ENCODE measurements around the gene ST6GALNAC6.

DNA sequence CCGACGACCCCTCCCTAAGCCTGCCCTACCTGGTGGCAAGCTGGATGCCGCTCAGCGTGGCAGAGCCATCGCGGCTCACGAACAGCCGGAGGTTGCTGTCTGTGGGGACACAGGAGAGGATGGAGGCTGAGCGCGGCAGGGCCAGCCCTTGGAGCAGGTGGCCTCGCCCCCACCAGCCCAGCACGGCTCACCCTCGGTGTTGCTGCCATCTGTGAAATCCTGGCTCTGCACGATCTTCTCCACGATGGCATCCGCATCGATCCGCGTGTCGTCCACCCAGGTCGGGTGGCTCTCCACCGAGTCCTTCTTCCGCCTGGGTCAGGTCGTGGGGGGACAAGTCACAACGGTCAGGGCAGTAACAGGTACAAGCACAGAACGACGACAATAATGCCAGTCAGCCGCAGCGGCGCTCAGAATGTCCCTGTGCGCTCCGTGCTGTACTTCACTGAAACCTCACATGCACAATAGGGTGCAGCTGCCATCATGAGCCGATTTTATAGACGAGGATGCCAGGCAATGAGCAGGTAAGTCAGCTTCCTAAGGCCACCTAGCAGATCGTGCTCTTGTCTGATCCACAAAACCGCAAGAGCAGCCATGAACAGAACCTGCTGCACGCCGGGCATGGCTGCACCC, 45.3 kb upstream of the ST6GALNAC6 start:
- no peak for TF ChIP-seq ELK1 (IDR thresholded peaks at IDR 0.05; ENCODE audit: borderline replicate concordance, low read depth, low read length)
- TF ChIP-seq CTCF (conservative IDR thresholded peaks at IDR 0.05; ENCODE audit: low read depth, low read length) = no peak
- TF ChIP-seq POLR2A (IDR thresholded peaks at IDR 0.05; ENCODE audit: low read depth, low read length) = no peak
- TF ChIP-seq FOS (IDR thresholded peaks at IDR 0.05; ENCODE audit: low read depth, low read length) = no peak
- TF ChIP-seq SMC3 (IDR thresholded peaks at IDR 0.05; ENCODE audit: low read depth, low read length) = no peak
- no peak for TF ChIP-seq MAZ (IDR thresholded peaks at IDR 0.05; ENCODE audit: borderline replicate concordance, low read depth, low read length)
- TF ChIP-seq RFX5 (IDR thresholded peaks at IDR 0.05; ENCODE audit: low read depth, low read length) = no peak
- no peak for TF ChIP-seq NFE2L2 (IDR thresholded peaks at IDR 0.05; ENCODE audit: low read depth, low read length)

All from IMR-90 (cell line).